A549 (cell line): ENCODE results near the gene ENTPD6. TPM values are rescaled to one million over a fixed set of nuclear protein-coding genes. Genes with fewer than 3 reads are reported as not detected.

Experiments
- ATAC-seq, 2 experiments: fragments of 200-7000 bp in 1 of 2; fragments of >200 bp in 1 of 2; cut with Nextera tagmentation in 1 of 2; cut with Tn5 transposase in 1 of 2; 3 replicates each; pipeline versions ENCODE4 v1.8.0 to v1.9.1; 2018 to 2020; ENCODE audit warnings: mild to moderate bottlenecking in 1 of 2, moderate library complexity in 1 of 2
- CTCF ChIA-PET: fragments of 300-600 bp; sonication (Branson Sonifier 250); formaldehyde crosslinking; extraction: SDS; loops from one replicate; lab custom pipeline; 2021; ENCODE audit warnings: antibody characterized with exemption, inconsistent platforms; lab: Yijun Ruan, JAX
- POLR2A ChIA-PET: fragments of 350-600 bp; formaldehyde crosslinking; extraction: SDS; loops from one replicate; lab custom pipeline; 2021; ENCODE audit warnings: antibody characterized with exemption, inconsistent platforms; lab: Yijun Ruan, JAX
- DNase-seq, 2 experiments: peaks; one replicate each; pipeline versions ENCODE4 v3.0.0 to v3.0.0-alpha.2; 2011 to 2016; ENCODE audit warnings: low read depth in 1 of 2, low spot score in 1 of 2
- FAIRE-seq: peaks from 2 replicates; lab custom pipeline; 2011; peaks lifted over from hg19 to GRCh38; lab: Jason Lieb, UNC
- H3K27ac ChIP-seq, 2 experiments: fragments of >200 bp; sonication (Bioruptor Twin); formaldehyde crosslinking; 3 replicates each; pipeline ENCODE4 v1.5.1; 2016 to 2017
- H3K4me1 ChIP-seq: fragments of >200 bp; sonication (Bioruptor Twin); formaldehyde crosslinking; 3 replicates; pipeline ENCODE4 v1.6.1; 2016
- H3K4me2 ChIP-seq: fragments of >200 bp; sonication (Bioruptor Twin); formaldehyde crosslinking; 3 replicates; pipeline ENCODE4 v1.6.1; 2016
- H3K4me3 ChIP-seq: fragments of >200 bp; sonication (Bioruptor Twin); formaldehyde crosslinking; 3 replicates; pipeline ENCODE4 v1.5.1; 2016
- H3K9me3 ChIP-seq: fragments of >200 bp; sonication (Bioruptor Twin); formaldehyde crosslinking; 3 replicates; pipeline ENCODE4 v1.6.1; 2016
- ATOH8 ChIP-seq: fragments of 250-450 bp; sonication (Bioruptor Pico); IDR thresholded peaks from 2 replicates; pipeline ENCODE4 v1.5.0; 2020; ENCODE audit warnings: low read depth, mild to moderate bottlenecking, moderate library complexity
- E2F6 ChIP-seq: IDR thresholded peaks from 2 replicates; pipeline ENCODE4 v1.6.1; 2012; ENCODE audit warnings: low read depth, borderline replicate concordance
- EP300 ChIP-seq, 2 experiments: fragments of >200 bp; sonication (Bioruptor Twin); formaldehyde crosslinking; IDR thresholded peaks; 2 replicates in 1 of 2; 3 replicates in 1 of 2; pipeline ENCODE4 v1.6.1; 2016 to 2017
- FOSL2 ChIP-seq, 2 experiments: fragments of 450-650 bp in 1 of 2; fragments of >200 bp in 1 of 2; sonication (Bioruptor Twin) in 1 of 2; formaldehyde crosslinking; IDR thresholded peaks; 2 replicates each; pipeline versions ENCODE4 v1.5.0 to v1.6.1; 2016 to 2020; ENCODE audit warnings: mild to moderate bottlenecking in 1 of 2, moderate library complexity in 1 of 2
- HES2 ChIP-seq: fragments of >200 bp; sonication (Bioruptor Twin); formaldehyde crosslinking; IDR thresholded peaks from 2 replicates; pipeline ENCODE4 v1.6.1; 2016
- HEYL ChIP-seq: fragments of 250-450 bp; sonication (Bioruptor Pico); IDR thresholded peaks from 2 replicates; pipeline ENCODE4 v1.8.0; 2021; ENCODE audit warnings: mild to moderate bottlenecking, moderate library complexity
- HMGXB4 ChIP-seq: fragments of 250-450 bp; sonication (Bioruptor Pico); IDR thresholded peaks from 2 replicates; pipeline ENCODE4 v1.5.0; 2021; ENCODE audit warnings: mild to moderate bottlenecking, moderate library complexity, borderline replicate concordance
- HOXB13 ChIP-seq: fragments of 250-450 bp; sonication (Bioruptor Pico); IDR thresholded peaks from 2 replicates; pipeline ENCODE4 v1.5.0; 2020; ENCODE audit warnings: low read depth, mild to moderate bottlenecking, moderate library complexity
- JUN ChIP-seq, 2 experiments: fragments of >200 bp; sonication (Bioruptor Twin); formaldehyde crosslinking; IDR thresholded peaks; 2 replicates in 1 of 2; 3 replicates in 1 of 2; pipeline ENCODE4 v1.6.1; 2016 to 2017
- JUNB ChIP-seq: fragments of >200 bp; sonication (Bioruptor Twin); formaldehyde crosslinking; IDR thresholded peaks from 2 replicates; pipeline ENCODE4 v1.6.1; 2016
- MAZ ChIP-seq: fragments of 150-350 bp; IDR thresholded peaks from 2 replicates; pipeline ENCODE4 v1.6.1; 2014; ENCODE audit warnings: antibody characterized with exemption, low read depth, low read length, borderline replicate concordance
- NPAS2 ChIP-seq: fragments of 250-450 bp; sonication (Bioruptor Pico); IDR thresholded peaks from 2 replicates; pipeline ENCODE4 v1.8.0; 2022; ENCODE audit warnings: mild to moderate bottlenecking, moderate library complexity, borderline replicate concordance
- PBX3 ChIP-seq: IDR thresholded peaks from 2 replicates; pipeline ENCODE4 v1.6.1; 2012
- PHF8 ChIP-seq: fragments of 200-600 bp; sonication (generic); IDR thresholded peaks from 2 replicates; pipeline ENCODE4 v1.6.1; 2016; ENCODE audit warnings: low read depth, mild to moderate bottlenecking, antibody characterized with exemption, moderate library complexity, borderline replicate concordance
- RAD21 ChIP-seq, 2 experiments: fragments of >200 bp in 1 of 2; sonication (Bioruptor Twin) in 1 of 2; formaldehyde crosslinking in 1 of 2; IDR thresholded peaks in 1 of 2; conservative IDR thresholded peaks in 1 of 2; 2 replicates in 1 of 2; 3 replicates in 1 of 2; pipeline ENCODE4 v1.6.1; 2012 to 2018; ENCODE audit warnings: inconsistent platforms in 1 of 2
- RCOR1 ChIP-seq: fragments of 150-350 bp; IDR thresholded peaks from 2 replicates; pipeline ENCODE4 v1.6.1; 2014; ENCODE audit warnings: antibody characterized with exemption, low read length, low read depth
- REST ChIP-seq: fragments of 200-600 bp; sonication (generic); IDR thresholded peaks from 2 replicates; pipeline ENCODE4 v1.6.1; 2016; ENCODE audit warnings: antibody characterized with exemption, mild to moderate bottlenecking, moderate library complexity
- SREBF2 ChIP-seq: fragments of 450-650 bp; IDR thresholded peaks from 2 replicates; pipeline ENCODE4 v1.6.1; 2014; ENCODE audit warnings: mild to moderate bottlenecking, moderate library complexity
- TP53 ChIP-seq: fragments of 250-450 bp; sonication (Bioruptor Pico); IDR thresholded peaks from 2 replicates; pipeline ENCODE4 v1.5.0; 2021; ENCODE audit warnings: mild to moderate bottlenecking, moderate library complexity
- USF2 ChIP-seq: fragments of 450-650 bp; IDR thresholded peaks from 2 replicates; pipeline ENCODE4 v1.6.1; 2014; ENCODE audit warnings: antibody characterized with exemption
- ZC3H11A ChIP-seq: fragments of 450-650 bp; IDR thresholded peaks from 2 replicates; pipeline ENCODE4 v1.6.1; 2014; ENCODE audit warnings: antibody characterized with exemption, mild to moderate bottlenecking
- WGBS: methylation state at CpG from one replicate; pipeline ENCODE4 v1.1.6; 2017; ENCODE audit errors: missing lambda C conversion rate; 5-methylcytosine and 5-hydroxymethylcytosine counted together
- polyA plus RNA-seq, 4 experiments: library from polyadenylated mRNA; depleted of rRNA in 3 of 4; stranded (reverse); fragments of >200 nt; fragmentation: RNase III in 1 of 4; extraction: RNeasy Plus Mini Kit Qiagen cat#74134 plus additional on column Dnase treatment in 1 of 4; gene quantifications; 2 replicates in 3 of 4; 3 replicates in 1 of 4; pipeline ENCODE4 v1.2.3, GENCODE V29; 2011 to 2017

The ENTPD6 gene
- polyA plus RNA-seq, 2 of the 4 experiments (the other 2 are of a cell fraction), result 85.7 to 87.0 TPM

GRCh38 chr20:25258828-25259227 lies 63.3 kb downstream of the ENTPD6 start:
- WGBS, result 71% methylated on average over 4 of the region's 4 CpGs
- FAIRE-seq, result no peak
- ChIA-PET POLR2A (no interaction called here), CTCF (interaction anchor here (0.8 to 4.9 kb wide), 4 partner anchors 11 to 264 kb away, joined by 3 to 29 read pairs (median 3); partner anchors contain the start of gene PYGB)
- Histone ChIP-seq H3K4me3 (no peak overlapping the region), H3K27ac (no peak overlapping the region), H3K4me2 (no peak overlapping the region), H3K4me1 (peaks cover 22% of the 10 kb centered on the region), H3K9me3 (0 out of 3 replicates have a peak, but pooled peaks cover 5% of the 10 kb centered on the region)
- no peak for TF ChIP-seq HEYL
- no peak for ATAC-seq
- no peak for DNase-seq

- WGBS, result 86% methylated on average over 12 of the region's 12 CpGs
- FAIRE-seq (no peak), DNase-seq (no peak), ATAC-seq (no peak)
- ChIA-PET POLR2A (no interaction called here), CTCF (interaction anchor here (0.8 to 4.9 kb wide), 7 partner anchors 12 to 266 kb away, joined by 3 to 29 read pairs (median 3); partner anchors contain the start of gene PYGB)
- no peak overlapping the region for H3K4me2 ChIP-seq
- TF ChIP-seq E2F6 (no peak), SREBF2 (no peak), FOSL2 (IDR thresholded peaks at IDR 0.05) (no peak), FOSL2 (CRISPR knock-in tag; IDR thresholded peaks at IDR 0.05) (no peak), HOXB13 (CRISPR knock-in tag) (no peak), JUN (IDR thresholded peaks at IDR 0.05) (no peak), USF2 (no peak), EP300 (IDR thresholded peaks at IDR 0.05) (no peak), MAZ (no peak), REST (no peak), HES2 (no peak), RCOR1 (no peak), NPAS2 (CRISPR knock-in tag) (no peak)
- H3K4me3 ChIP-seq, result no peak overlapping the region
- peaks cover 17% of the 10 kb centered on the region for H3K4me1 ChIP-seq
- H3K27ac ChIP-seq, result no peak overlapping the region
- peaks cover 7% of the 10 kb centered on the region; the same call in 1 of the 3 replicates for H3K9me3 ChIP-seq
These were observed 63.8 kb downstream of the ENTPD6 start for GRCh38 chr20:25259358-25259757.

GRCh38 chr20:25259788-25260254 lies 64.3 kb downstream of the ENTPD6 start:
- H3K9me3 ChIP-seq, result peaks cover 7% of the 10 kb centered on the region; the same call in 1 of the 3 replicates
- peaks cover 13% of the 10 kb centered on the region for H3K4me1 ChIP-seq
- no peak for FAIRE-seq
- no peak overlapping the region for H3K4me3 ChIP-seq
- ChIA-PET CTCF (interaction anchor here (0.8 to 2.1 kb wide), 8 partner anchors 9 to 266 kb away, joined by 3 to 5 read pairs (median 4); no protein-coding TSS in a partner anchor), POLR2A (no interaction called here)
- no peak for ATAC-seq
- DNase-seq, result no peak
- WGBS, result 96% methylated on average over 9 of the region's 9 CpGs
- no peak overlapping the region for H3K27ac ChIP-seq
- H3K4me2 ChIP-seq, result no peak overlapping the region
- TF ChIP-seq HMGXB4 (CRISPR knock-in tag) (no peak), RCOR1 (no peak), PHF8 (no peak), JUNB (no peak), ATOH8 (no peak), NPAS2 (CRISPR knock-in tag) (no peak), TP53 (no peak), PBX3 (no peak), ZC3H11A (no peak), RAD21 (conservative IDR thresholded peaks at IDR 0.05 in 1 of 2, IDR thresholded peaks at IDR 0.05 in 1 of 2) (no peak)
